ENCODE results near the gene B4GALT3. TPM values are rescaled to one million over a fixed set of nuclear protein-coding genes. Genes with fewer than 3 reads are reported as not detected.

Gene B4GALT3
- total and polyA plus RNA-seq, 2 of the 8 experiments (the other 6 are each of a cell fraction or from before 2014, with no cell fraction given): 42.3 to 43.0 TPM

Small RNA genes lying within 50 kb of the gene (microRNA-seq; reads per million reads assigned to microRNA genes)
- gene MIR5187 (ENCODE audit: borderline microRNAs expressed in 2 of 2, borderline number of aligned reads in 2 of 2, borderline replicate concordance in 1 of 2): 0.23 to 0.61 reads per million in 2 experiments

Small RNA genes lying within 50 kb of the gene (small RNA-seq; reads per million reads assigned to genes)
- not detected for gene RF01225 (ENCODE audit: insufficient read depth)

Other genes with a start within 250 kb of the B4GALT3 start
- 4.7 and 5.6 TPM in 2 replicates for gene ITLN2, start 222.7 kb downstream of the B4GALT3 start, total RNA-seq (2021; fragmentation: NEBNext Ultra II Directional; extraction: Animal tissue kit (Norgen Biotek cat#: 25700))
- 6.3 and 6.8 TPM in 2 replicates for gene ITLN2, start 222.7 kb downstream of the B4GALT3 start, polyA plus RNA-seq (2011; rRNA removed)
- gene F11R, start 156.4 kb downstream of the B4GALT3 start, total RNA-seq (2021; fragmentation: NEBNext Ultra II Directional; extraction: Animal tissue kit (Norgen Biotek cat#: 25700)): 143 and 159 TPM in 2 replicates
- gene F11R, start 156.4 kb downstream of the B4GALT3 start, polyA plus RNA-seq (2011; rRNA removed): 170 and 200 TPM in 2 replicates
- 60.4 and 60.9 TPM in 2 replicates for gene TSTD1, start 138.5 kb downstream of the B4GALT3 start, total RNA-seq (2021; fragmentation: NEBNext Ultra II Directional; extraction: Animal tissue kit (Norgen Biotek cat#: 25700))
- 314 and 360 TPM in 2 replicates for gene TSTD1, start 138.5 kb downstream of the B4GALT3 start, polyA plus RNA-seq (2011; rRNA removed)
- 68.9 and 74.6 TPM in 2 replicates for gene USF1, start 131.5 kb downstream of the B4GALT3 start, total RNA-seq (2021; fragmentation: NEBNext Ultra II Directional; extraction: Animal tissue kit (Norgen Biotek cat#: 25700))
- 45.7 and 50.3 TPM in 2 replicates for gene USF1, start 131.5 kb downstream of the B4GALT3 start, polyA plus RNA-seq (2011; rRNA removed)
- gene ARHGAP30, start 107.6 kb downstream of the B4GALT3 start, total RNA-seq (2021; fragmentation: NEBNext Ultra II Directional; extraction: Animal tissue kit (Norgen Biotek cat#: 25700)): 0.39 and 0.40 TPM in 2 replicates
- 0.27 and 0.50 TPM in 2 replicates for gene ARHGAP30, start 107.6 kb downstream of the B4GALT3 start, polyA plus RNA-seq (2011; rRNA removed)
- gene NECTIN4, start 87.9 kb downstream of the B4GALT3 start, total RNA-seq (2021; fragmentation: NEBNext Ultra II Directional; extraction: Animal tissue kit (Norgen Biotek cat#: 25700)): 0.19 and 0.29 TPM in 2 replicates
- gene NECTIN4, start 87.9 kb downstream of the B4GALT3 start, polyA plus RNA-seq (2011; rRNA removed): 0.71 and 0.86 TPM in 2 replicates
- gene KLHDC9, start 79.1 kb downstream of the B4GALT3 start, total RNA-seq (2021; fragmentation: NEBNext Ultra II Directional; extraction: Animal tissue kit (Norgen Biotek cat#: 25700)): 4.0 and 6.5 TPM in 2 replicates
- 15.6 and 18.0 TPM in 2 replicates for gene KLHDC9, start 79.1 kb downstream of the B4GALT3 start, polyA plus RNA-seq (2011; rRNA removed)
- gene PFDN2, start 59.5 kb downstream of the B4GALT3 start, total RNA-seq (2021; fragmentation: NEBNext Ultra II Directional; extraction: Animal tissue kit (Norgen Biotek cat#: 25700)): 71.2 and 74.7 TPM in 2 replicates
- 66.2 and 69.6 TPM in 2 replicates for gene PFDN2, start 59.5 kb downstream of the B4GALT3 start, polyA plus RNA-seq (2011; rRNA removed)
- gene NIT1, start 59.4 kb downstream of the B4GALT3 start, total RNA-seq (2021; fragmentation: NEBNext Ultra II Directional; extraction: Animal tissue kit (Norgen Biotek cat#: 25700)): 40.4 and 40.6 TPM in 2 replicates
- gene NIT1, start 59.4 kb downstream of the B4GALT3 start, polyA plus RNA-seq (2011; rRNA removed): 33.0 and 46.3 TPM in 2 replicates
- gene DEDD, start 44.8 kb downstream of the B4GALT3 start, total RNA-seq (2021; fragmentation: NEBNext Ultra II Directional; extraction: Animal tissue kit (Norgen Biotek cat#: 25700)): 42.0 and 42.6 TPM in 2 replicates
- gene DEDD, start 44.8 kb downstream of the B4GALT3 start, polyA plus RNA-seq (2011; rRNA removed): 55.9 and 61.7 TPM in 2 replicates
- 67.8 and 71.0 TPM in 2 replicates for gene UFC1, start 23.5 kb downstream of the B4GALT3 start, total RNA-seq (2021; fragmentation: NEBNext Ultra II Directional; extraction: Animal tissue kit (Norgen Biotek cat#: 25700))
- 60.2 and 102 TPM in 2 replicates for gene UFC1, start 23.5 kb downstream of the B4GALT3 start, polyA plus RNA-seq (2011; rRNA removed)
- gene USP21, start 18.0 kb downstream of the B4GALT3 start, total RNA-seq (2021; fragmentation: NEBNext Ultra II Directional; extraction: Animal tissue kit (Norgen Biotek cat#: 25700)): 23.9 and 28.2 TPM in 2 replicates
- 36.3 and 53.5 TPM in 2 replicates for gene USP21, start 18.0 kb downstream of the B4GALT3 start, polyA plus RNA-seq (2011; rRNA removed)
- 32.1 and 40.4 TPM in 2 replicates for gene PPOX, start 11.1 kb downstream of the B4GALT3 start, total RNA-seq (2021; fragmentation: NEBNext Ultra II Directional; extraction: Animal tissue kit (Norgen Biotek cat#: 25700))
- gene PPOX, start 11.1 kb downstream of the B4GALT3 start, polyA plus RNA-seq (2011; rRNA removed): 37.7 and 39.4 TPM in 2 replicates
- gene ADAMTS4, start 21.5 kb upstream of the B4GALT3 start, total RNA-seq (2021; fragmentation: NEBNext Ultra II Directional; extraction: Animal tissue kit (Norgen Biotek cat#: 25700)): 7.2 and 12.4 TPM in 2 replicates
- 4.6 and 6.4 TPM in 2 replicates for gene ADAMTS4, start 21.5 kb upstream of the B4GALT3 start, polyA plus RNA-seq (2011; rRNA removed)
- 88.7 and 95.1 TPM in 2 replicates for gene NDUFS2, start 24.9 kb upstream of the B4GALT3 start, total RNA-seq (2021; fragmentation: NEBNext Ultra II Directional; extraction: Animal tissue kit (Norgen Biotek cat#: 25700))
- gene NDUFS2, start 24.9 kb upstream of the B4GALT3 start, polyA plus RNA-seq (2011; rRNA removed): 100 and 113 TPM in 2 replicates
- gene FCER1G, start 37.8 kb upstream of the B4GALT3 start, total RNA-seq (2021; fragmentation: NEBNext Ultra II Directional; extraction: Animal tissue kit (Norgen Biotek cat#: 25700)): 0.86 TPM in 1 of 2 replicates, not detected in the other
- gene FCER1G, start 37.8 kb upstream of the B4GALT3 start, polyA plus RNA-seq (2011; rRNA removed): 0.85 and 1.6 TPM in 2 replicates
- gene APOA2, start 46.1 kb upstream of the B4GALT3 start, total RNA-seq (2021; fragmentation: NEBNext Ultra II Directional; extraction: Animal tissue kit (Norgen Biotek cat#: 25700)): not detected in 2 replicates
- 0.41 TPM in 1 of 2 replicates, not detected in the other for gene APOA2, start 46.1 kb upstream of the B4GALT3 start, polyA plus RNA-seq (2011; rRNA removed)
- gene TOMM40L, start 48.6 kb upstream of the B4GALT3 start, total RNA-seq (2021; fragmentation: NEBNext Ultra II Directional; extraction: Animal tissue kit (Norgen Biotek cat#: 25700)): 13.8 and 15.0 TPM in 2 replicates
- 11.4 and 14.2 TPM in 2 replicates for gene TOMM40L, start 48.6 kb upstream of the B4GALT3 start, polyA plus RNA-seq (2011; rRNA removed)
- not detected in 2 replicates for gene NR1I3, start 60.7 kb upstream of the B4GALT3 start, total RNA-seq (2021; fragmentation: NEBNext Ultra II Directional; extraction: Animal tissue kit (Norgen Biotek cat#: 25700))
- not detected in 2 replicates for gene NR1I3, start 60.7 kb upstream of the B4GALT3 start, polyA plus RNA-seq (2011; rRNA removed)
- 1.0 and 1.9 TPM in 2 replicates for gene PCP4L1, start 81.2 kb upstream of the B4GALT3 start, total RNA-seq (2021; fragmentation: NEBNext Ultra II Directional; extraction: Animal tissue kit (Norgen Biotek cat#: 25700))
- 0.41 and 0.55 TPM in 2 replicates for gene PCP4L1, start 81.2 kb upstream of the B4GALT3 start, polyA plus RNA-seq (2011; rRNA removed)
- 4.1 and 6.1 TPM in 2 replicates for gene MPZ, start 132.5 kb upstream of the B4GALT3 start, total RNA-seq (2021; fragmentation: NEBNext Ultra II Directional; extraction: Animal tissue kit (Norgen Biotek cat#: 25700))
- 5.1 and 8.1 TPM in 2 replicates for gene MPZ, start 132.5 kb upstream of the B4GALT3 start, polyA plus RNA-seq (2011; rRNA removed)
- gene SDHC, start 136.9 kb upstream of the B4GALT3 start, total RNA-seq (2021; fragmentation: NEBNext Ultra II Directional; extraction: Animal tissue kit (Norgen Biotek cat#: 25700)): 216 and 224 TPM in 2 replicates
- gene SDHC, start 136.9 kb upstream of the B4GALT3 start, polyA plus RNA-seq (2011; rRNA removed): 251 and 305 TPM in 2 replicates
- not detected in 2 replicates for gene CFAP126, start 190.4 kb upstream of the B4GALT3 start, total RNA-seq (2021; fragmentation: NEBNext Ultra II Directional; extraction: Animal tissue kit (Norgen Biotek cat#: 25700))
- gene CFAP126, start 190.4 kb upstream of the B4GALT3 start, polyA plus RNA-seq (2011; rRNA removed): not detected in 2 replicates

Data from H1 (cell line).